Stimulated activated CD4-positive, alpha-beta T cell treated with anti-CD3 and anti-CD28 coated beads, TNF-alpha, amount 100 ng/mL, for 48 hours (primary cell): Measurements from ENCODE around the gene ARHGEF1.
"Not testable (repeated sequence)": the region's sequence is repeated elsewhere in the genome, so short reads cannot be mapped to it uniquely, and the experiment has no call there.

Source experiments
- DNase-seq, 3 donors: peaks; one replicate each; pipeline ENCODE4 v3.0.0-alpha.2; 2020; ENCODE audit warnings: low read depth in 3 of 3

ARHGEF1 gene

DNA sequence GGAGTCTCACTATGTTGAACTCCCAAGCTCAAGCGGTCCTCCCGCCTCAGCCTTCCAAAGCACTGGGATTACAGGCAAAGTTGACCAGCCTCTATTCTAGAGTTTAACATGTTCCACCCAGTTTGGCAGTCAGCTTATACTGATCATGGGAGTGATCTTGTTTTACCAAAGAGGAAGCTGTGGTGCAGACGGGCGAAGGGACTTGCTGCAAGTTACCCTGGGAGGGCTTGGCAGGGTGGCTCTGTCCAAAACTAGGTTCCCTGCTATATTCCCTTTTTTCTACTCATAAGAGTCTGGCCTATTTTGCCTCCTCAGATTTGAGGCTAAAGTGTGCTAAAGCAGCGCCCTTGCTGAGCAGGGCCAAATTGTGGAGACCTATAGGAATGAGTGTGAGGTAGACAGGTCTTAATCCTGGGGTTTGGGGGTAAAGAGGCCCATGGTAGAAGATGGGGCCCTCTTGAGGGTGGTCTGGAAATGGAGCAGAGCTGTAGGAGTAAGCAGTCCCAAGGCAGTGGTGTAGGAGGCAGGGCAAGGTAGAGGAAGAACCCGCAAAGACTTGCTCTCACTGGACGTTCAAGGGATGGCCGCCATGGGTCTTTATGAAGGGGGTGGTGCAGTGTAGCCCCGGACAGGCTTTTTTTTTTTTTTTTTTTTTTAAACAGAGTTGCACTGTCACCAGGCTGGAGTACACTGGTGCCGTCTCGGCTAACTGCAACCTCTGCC, 19.6 kb upstream of the ARHGEF1 start:
- no peak for DNase-seq

- DNase-seq: no peak
Measured at GRCh38 chr19:41864374-41864773, 18.6 kb upstream of the ARHGEF1 start.

DNA sequence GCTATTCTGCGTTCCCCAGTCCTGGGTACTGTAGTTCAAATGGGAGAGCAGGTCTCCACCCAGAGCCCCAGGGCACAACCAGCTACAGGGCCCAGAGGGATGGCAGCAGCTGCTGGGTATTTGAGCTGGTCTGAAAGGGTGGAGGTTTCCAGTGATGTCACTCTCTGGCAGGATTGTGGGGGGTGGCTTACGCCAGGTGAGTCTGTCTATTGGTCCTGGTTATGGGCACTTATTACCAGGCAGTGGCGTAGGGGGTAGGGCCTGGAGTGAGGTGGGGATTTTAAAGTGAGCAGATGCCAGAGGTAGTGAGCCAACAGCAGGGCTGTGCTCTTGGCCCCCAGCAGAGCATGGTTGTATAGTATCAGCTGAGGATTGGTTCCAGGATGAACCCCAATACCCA, 16.7 kb upstream of the ARHGEF1 start:
- DNase-seq: no peak

- no peak for DNase-seq
Measured at GRCh38 chr19:41868120-41868988, 14.6 kb upstream of the ARHGEF1 start.

GRCh38 chr19:41868989-41869300, 14.0 kb upstream of the ARHGEF1 start:
- DNase-seq: no peak

GRCh38 chr19:41869374-41869955, 13.5 kb upstream of the ARHGEF1 start:
- no peak for DNase-seq

DNA sequence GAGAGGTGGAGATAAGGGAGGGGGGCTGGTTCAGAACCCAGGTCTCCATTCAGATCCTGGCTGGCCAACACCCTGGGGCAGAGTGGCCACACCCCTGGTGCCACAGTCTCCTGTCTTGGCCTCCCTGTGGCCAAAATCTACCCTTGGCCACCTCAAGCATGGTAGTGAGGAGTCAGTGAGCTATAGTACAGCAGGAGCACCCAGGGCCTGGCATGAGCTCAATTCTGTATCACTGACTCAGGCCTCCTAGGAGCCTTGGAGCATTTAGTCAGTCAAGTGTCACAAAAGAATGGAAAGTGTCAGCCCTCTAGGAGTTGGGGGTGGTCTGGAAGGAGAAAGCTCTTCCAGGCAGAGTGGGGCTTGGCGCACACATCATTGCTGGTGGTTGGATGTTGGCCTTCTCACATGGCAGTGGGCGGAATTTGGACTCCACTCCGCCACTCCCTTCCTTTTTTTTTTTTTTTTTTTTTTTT, 12.5 kb upstream of the ARHGEF1 start:
- DNase-seq: no peak

GRCh38 chr19:41871573-41872383, 11.2 kb upstream of the ARHGEF1 start:
- peak in 2 of 3 donors; percentile 62 to 63 for DNase-seq

DNA sequence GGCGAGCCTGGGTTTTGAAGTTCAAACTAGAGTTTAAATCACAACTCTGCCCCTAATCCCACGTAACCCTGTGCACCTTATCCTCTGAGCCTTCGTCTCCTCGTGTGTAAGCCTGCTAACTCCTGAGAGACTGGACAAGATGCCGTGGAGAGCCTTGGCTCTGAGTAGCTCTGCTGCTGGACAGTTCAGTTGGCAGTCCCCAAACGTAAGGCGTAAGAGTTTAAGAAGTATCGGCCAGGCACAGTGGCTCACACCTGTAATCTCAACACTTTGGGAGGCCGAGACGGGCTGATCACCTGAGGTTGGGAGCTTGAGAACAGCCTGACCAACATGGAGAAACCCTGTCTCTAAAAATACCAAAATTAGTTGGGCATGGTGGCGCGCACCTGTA, 10.6 kb upstream of the ARHGEF1 start:
- DNase-seq: no peak

GRCh38 chr19:41872775-41873647, 10.0 kb upstream of the ARHGEF1 start:
- DNase-seq: no peak

DNA sequence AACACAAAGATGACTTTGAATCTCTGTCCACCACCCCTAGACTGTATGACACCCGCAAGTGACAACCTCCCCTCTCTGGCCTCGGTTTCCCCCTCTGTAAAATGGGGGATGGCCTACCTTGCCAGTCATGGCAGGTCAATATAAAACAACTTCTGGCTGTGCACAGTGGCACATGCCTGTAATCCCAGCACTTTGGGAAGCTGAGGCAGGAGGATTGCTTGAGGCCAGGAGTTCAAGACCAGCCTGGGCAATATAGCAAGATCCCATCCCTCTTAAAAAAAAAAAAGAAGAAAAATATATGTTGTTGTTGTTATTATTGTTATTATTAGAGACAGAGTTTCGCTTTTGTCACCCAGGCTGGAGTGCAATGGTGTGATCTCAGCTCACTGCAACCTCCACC, 7.0 kb upstream of the ARHGEF1 start:
- not testable (repeated sequence) for DNase-seq

- DNase-seq: no peak
Measured at GRCh38 chr19:41876847-41877832, 5.8 kb upstream of the ARHGEF1 start, which contains the start of gene CD79A. Gene CD79A (plus strand): TSS chr19:41877279. CDS start chr19:41877305, 26 bp downstream.

GRCh38 chr19:41877916-41878905, 4.8 kb upstream of the ARHGEF1 start:
- DNase-seq: no peak

- DNase-seq: no peak
Measured at GRCh38 chr19:41879080-41879479, 3.9 kb upstream of the ARHGEF1 start.

GRCh38 chr19:41879670-41880328, 3.2 kb upstream of the ARHGEF1 start:
- DNase-seq: no peak

DNA sequence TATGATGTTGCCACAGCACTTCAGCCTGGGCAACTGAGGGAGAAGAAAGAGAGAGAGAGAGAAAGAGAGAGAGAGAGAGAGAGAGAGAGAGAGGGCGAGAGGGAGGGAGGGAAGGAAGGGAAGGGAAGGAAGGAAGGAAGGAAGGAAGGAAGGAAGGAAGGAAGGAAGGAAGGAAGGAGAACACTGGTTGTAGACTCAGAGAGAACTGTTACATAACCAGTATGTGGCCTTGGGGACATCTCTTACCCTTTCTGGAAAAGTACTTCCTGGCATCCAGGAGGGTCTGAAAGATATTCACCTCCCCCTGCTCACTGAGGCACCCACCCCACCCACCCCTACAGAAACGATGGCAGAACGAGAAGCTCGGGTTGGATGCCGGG, 2.7 kb upstream of the ARHGEF1 start:
- no peak for DNase-seq

DNA sequence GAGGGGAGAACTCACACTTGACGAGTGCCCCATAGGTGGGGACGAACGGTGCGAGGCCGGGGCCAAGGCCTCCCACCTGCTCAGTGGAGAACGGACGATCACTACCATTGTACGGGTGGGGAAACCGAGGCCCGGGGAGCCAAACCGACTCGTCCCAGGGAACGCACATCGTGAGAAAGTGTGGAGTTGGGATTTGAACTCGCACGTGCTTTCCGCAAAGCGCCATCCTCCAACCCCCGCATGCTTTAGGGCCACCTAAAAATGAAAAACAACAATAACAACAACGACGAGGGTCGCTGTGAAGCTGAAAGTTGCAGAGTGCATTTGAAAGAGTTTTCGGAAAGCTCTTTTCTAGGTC, 458 bp downstream of the ARHGEF1 start:
- DNase-seq: no peak
